Activated naive CD4-positive, alpha-beta T cell treated with anti-CD3 and anti-CD28 coated beads for 36 hours (primary cell): Measurements from ENCODE around the gene SLC51B. TPM values are rescaled to one million over a fixed set of nuclear protein-coding genes. Genes with fewer than 3 reads are reported as not detected.
A peak's percentile ranks its signal among the peaks of the same experiment; 100 is the strongest.

Source experiments
- CTCF ChIA-PET: fragments of 350-600 bp; sonication (Branson Sonifier 250); formaldehyde crosslinking; loops from one replicate; lab custom pipeline; 2021; ENCODE audit warnings: antibody characterized with exemption; lab: Charles Lee
- DNase-seq: peaks from one replicate; pipeline ENCODE4 v3.0.0-alpha.2; 2020
- H3K27ac Mint-ChIP-seq: one replicate; pipeline ENCODE4 v1.8.0; 2021; ENCODE audit warnings: mild to moderate bottlenecking, mixed read lengths
- H3K27me3 Mint-ChIP-seq: one replicate; pipeline ENCODE4 v1.8.0; 2021; ENCODE audit warnings: low read depth, mixed read lengths
- H3K36me3 Mint-ChIP-seq: one replicate; pipeline ENCODE4 v1.8.0; 2021; ENCODE audit warnings: low read depth, mixed read lengths
- H3K4me1 Mint-ChIP-seq: one replicate; pipeline ENCODE4 v1.8.0; 2021; ENCODE audit warnings: low read depth, mixed read lengths
- H3K4me3 Mint-ChIP-seq: one replicate; pipeline ENCODE4 v1.8.0; 2021; ENCODE audit warnings: mild to moderate bottlenecking, moderate library complexity, mixed read lengths
- H3K9me3 Mint-ChIP-seq: one replicate; pipeline ENCODE4 v1.8.0; 2021; ENCODE audit warnings: mixed read lengths
- intact Hi-C: fragments of 100-400 bp; cut with micrococcal nuclease; formaldehyde crosslinking; loops from one replicate; pipeline ENCODE4 v1.15.1; 2023
- total RNA-seq, 2 experiments: library from RNA; stranded (reverse); gene quantifications; one replicate each; pipeline ENCODE4 v1.2.3, GENCODE V29; 2021

The SLC51B gene
- total RNA-seq, 2 experiments from 2014 or later, result not detected

- peaks cover 30% of the 10 kb centered on the region for H3K27me3 Mint-ChIP-seq
- intact Hi-C loops, result no loop called here
- no peaks in the 10 kb centered on the region for H3K9me3 Mint-ChIP-seq
- CTCF ChIA-PET, result interaction anchor here (4.9 kb wide), 1 partner anchor 45 kb away, joined by 31 read pairs; no protein-coding TSS in a partner anchor
- no peak overlapping the region for H3K4me3 Mint-ChIP-seq
- no peaks in the 10 kb centered on the region for H3K36me3 Mint-ChIP-seq
- no peak overlapping the region for H3K27ac Mint-ChIP-seq
- H3K4me1 Mint-ChIP-seq, result peaks cover 18% of the 10 kb centered on the region
- no peak for DNase-seq
Observed at GRCh38 chr15:65079580-65079979, 34.4 kb downstream of the SLC51B start.

GRCh38 chr15:65081270-65081669 is 36.1 kb downstream of the SLC51B start:
- no peaks in the 10 kb centered on the region for H3K9me3 Mint-ChIP-seq
- H3K27ac Mint-ChIP-seq, result no peak overlapping the region
- no peaks in the 10 kb centered on the region for H3K36me3 Mint-ChIP-seq
- DNase-seq, result no peak
- peaks cover 18% of the 10 kb centered on the region for H3K4me1 Mint-ChIP-seq
- intact Hi-C loops, result no loop called here
- CTCF ChIA-PET, result interaction anchor here (1.0 to 1.3 kb wide), 2 partner anchors 29 to 400 kb away, joined by 4 read pairs; no protein-coding TSS in a partner anchor
- H3K4me3 Mint-ChIP-seq, result no peak overlapping the region
- peaks cover 28% of the 10 kb centered on the region for H3K27me3 Mint-ChIP-seq

GRCh38 chr15:65081758-65082157 is 36.6 kb downstream of the SLC51B start:
- CTCF ChIA-PET, result interaction anchor here (1.0 kb wide), 1 partner anchor 400 kb away, joined by 4 read pairs; no protein-coding TSS in a partner anchor
- no peaks in the 10 kb centered on the region for H3K9me3 Mint-ChIP-seq
- no peak for DNase-seq
- H3K27ac Mint-ChIP-seq, result no peak overlapping the region
- peaks cover 25% of the 10 kb centered on the region for H3K27me3 Mint-ChIP-seq
- H3K4me1 Mint-ChIP-seq, result peaks cover 16% of the 10 kb centered on the region
- intact Hi-C loops, result no loop called here
- no peaks in the 10 kb centered on the region for H3K36me3 Mint-ChIP-seq
- no peak overlapping the region for H3K4me3 Mint-ChIP-seq

- no peaks in the 10 kb centered on the region for H3K36me3 Mint-ChIP-seq
- intact Hi-C loops, result no loop called here
- peaks cover 16% of the 10 kb centered on the region for H3K4me1 Mint-ChIP-seq
- no peak overlapping the region for H3K4me3 Mint-ChIP-seq
- CTCF ChIA-PET, result interaction anchor here (0.6 to 1.2 kb wide), 3 partner anchors 10 to 399 kb away, joined by 3 to 4 read pairs (median 3); no protein-coding TSS in a partner anchor
- peaks cover 25% of the 10 kb centered on the region for H3K27me3 Mint-ChIP-seq
- no peak overlapping the region for H3K27ac Mint-ChIP-seq
- DNase-seq, result peak; percentile 32
- no peaks in the 10 kb centered on the region for H3K9me3 Mint-ChIP-seq
Observed at GRCh38 chr15:65082303-65082953, 37.2 kb downstream of the SLC51B start.

GRCh38 chr15:65083262-65083701 is 38.1 kb downstream of the SLC51B start:
- intact Hi-C loops, result no loop called here
- Mint-ChIP-seq H3K27me3 (peaks cover 19% of the 10 kb centered on the region), H3K36me3 (no peaks in the 10 kb centered on the region), H3K4me3 (no peak overlapping the region), H3K4me1 (peaks cover 13% of the 10 kb centered on the region), H3K9me3 (no peaks in the 10 kb centered on the region), H3K27ac (no peak overlapping the region)
- no peak for DNase-seq
- CTCF ChIA-PET, result interaction anchor here (0.6 to 1.2 kb wide), 2 partner anchors 11 to 29 kb away, joined by 3 read pairs; no protein-coding TSS in a partner anchor

GRCh38 chr15:65084500-65085206 is 39.5 kb downstream of the SLC51B start:
- intact Hi-C loops, result no loop called here
- no peak for DNase-seq
- Mint-ChIP-seq H3K9me3 (no peaks in the 10 kb centered on the region), H3K36me3 (no peaks in the 10 kb centered on the region), H3K4me1 (peaks cover 13% of the 10 kb centered on the region), H3K27ac (no peak overlapping the region), H3K27me3 (peaks cover 11% of the 10 kb centered on the region), H3K4me3 (no peak overlapping the region)
- CTCF ChIA-PET, result interaction anchor here (1.0 kb wide), 1 partner anchor 17 kb away, joined by 3 read pairs; no protein-coding TSS in a partner anchor

- Mint-ChIP-seq H3K4me3 (no peak overlapping the region), H3K27me3 (peaks cover 11% of the 10 kb centered on the region), H3K4me1 (peaks cover 13% of the 10 kb centered on the region), H3K9me3 (no peaks in the 10 kb centered on the region), H3K36me3 (no peaks in the 10 kb centered on the region), H3K27ac (no peak overlapping the region)
- no peak for DNase-seq
- intact Hi-C loops, result no loop called here
- CTCF ChIA-PET, result interaction anchor here (0.6 kb wide), 1 partner anchor 8 kb away, joined by 3 read pairs; no protein-coding TSS in a partner anchor
Observed at GRCh38 chr15:65085207-65085753, 40.1 kb downstream of the SLC51B start.

- CTCF ChIA-PET, result interaction anchor here (0.6 to 2.3 kb wide), 3 partner anchors 9 to 35 kb away, joined by 3 to 8 read pairs (median 3); no protein-coding TSS in a partner anchor
Observed at GRCh38 chr15:65085990-65086679, 40.9 kb downstream of the SLC51B start.

GRCh38 chr15:65086680-65087111 is 41.5 kb downstream of the SLC51B start:
- no peak for DNase-seq
- intact Hi-C loops, result no loop called here
- Mint-ChIP-seq H3K27me3 (peaks cover 9% of the 10 kb centered on the region), H3K9me3 (no peaks in the 10 kb centered on the region), H3K36me3 (peaks cover 2% of the 10 kb centered on the region), H3K4me1 (peaks cover 13% of the 10 kb centered on the region), H3K4me3 (no peak overlapping the region), H3K27ac (no peak overlapping the region)
- CTCF ChIA-PET, result interaction anchor here (0.7 to 2.3 kb wide), 4 partner anchors 9 to 44 kb away, joined by 3 to 8 read pairs (median 4); no protein-coding TSS in a partner anchor

More at GRCh38 chr15:65085990-65086679, 40.9 kb downstream of the SLC51B start:
- H3K4me1 Mint-ChIP-seq, result peaks cover 13% of the 10 kb centered on the region
- no peaks in the 10 kb centered on the region for H3K36me3 Mint-ChIP-seq
- H3K27ac Mint-ChIP-seq, result no peak overlapping the region
- H3K4me3 Mint-ChIP-seq, result no peak overlapping the region
- H3K9me3 Mint-ChIP-seq, result no peaks in the 10 kb centered on the region
- intact Hi-C loops, result no loop called here
- DNase-seq, result peak; percentile 36
- peaks cover 11% of the 10 kb centered on the region for H3K27me3 Mint-ChIP-seq

GRCh38 chr15:65087411-65087810 is 42.2 kb downstream of the SLC51B start:
- intact Hi-C loops, result no loop called here
- Mint-ChIP-seq H3K9me3 (no peaks in the 10 kb centered on the region), H3K27me3 (peaks cover 6% of the 10 kb centered on the region), H3K27ac (no peak overlapping the region), H3K4me3 (no peak overlapping the region), H3K4me1 (peaks cover 6% of the 10 kb centered on the region), H3K36me3 (peaks cover 2% of the 10 kb centered on the region)
- DNase-seq, result no peak
- CTCF ChIA-PET, result interaction anchor here (0.7 to 2.3 kb wide), 3 partner anchors 9 to 44 kb away, joined by 3 to 8 read pairs (median 4); no protein-coding TSS in a partner anchor

- Mint-ChIP-seq H3K4me3 (no peak overlapping the region), H3K9me3 (no peaks in the 10 kb centered on the region), H3K4me1 (no peaks in the 10 kb centered on the region), H3K27me3 (peaks cover under 1% of the 10 kb centered on the region), H3K27ac (no peak overlapping the region), H3K36me3 (peaks cover 2% of the 10 kb centered on the region)
- intact Hi-C loops, result no loop called here
- DNase-seq, result no peak
- CTCF ChIA-PET, result interaction anchor here (0.7 to 2.3 kb wide), 3 partner anchors 10 to 77 kb away, joined by 3 to 8 read pairs (median 4); no protein-coding TSS in a partner anchor
Observed at GRCh38 chr15:65087873-65088642, 42.9 kb downstream of the SLC51B start.
